HAP-1 (cell line): ENCODE results near the gene LIFR.
A peak's percentile ranks its signal among the peaks of the same experiment; 100 is the strongest.

ENCODE experiments used
- DNase-seq, 2 experiments: peaks; one replicate each; pipeline ENCODE4 v3.0.0-alpha.2; 2016 to 2020; ENCODE audit warnings: low spot score in 2 of 2
- H3K27me3 ChIP-seq: fragments of 250-450 bp; sonication (Bioruptor Pico); 2 replicates; pipeline ENCODE4 v1.5.1; 2020; ENCODE audit warnings: low read depth, mild to moderate bottlenecking, moderate library complexity
- H3K36me3 ChIP-seq: fragments of 250-450 bp; sonication (Bioruptor Pico); replicated peaks from 2 replicates; pipeline ENCODE4 v1.5.1; 2020; ENCODE audit warnings: mild to moderate bottlenecking
- H3K4me1 ChIP-seq: fragments of 250-450 bp; sonication (Bioruptor Pico); 2 replicates; pipeline ENCODE4 v1.5.1; 2020; ENCODE audit warnings: mild to moderate bottlenecking
- H3K4me3 ChIP-seq: fragments of 250-450 bp; sonication (Bioruptor Pico); 2 replicates; pipeline ENCODE4 v1.5.1; 2020; ENCODE audit warnings: mild to moderate bottlenecking, moderate library complexity
- H3K9me3 ChIP-seq: fragments of 250-450 bp; sonication (Bioruptor Pico); 2 replicates; pipeline ENCODE4 v1.5.1; 2020; ENCODE audit warnings: mild to moderate bottlenecking, moderate library complexity
- in situ Hi-C: fragments of 300-500 bp; cut with MboI; formaldehyde crosslinking; loops from 3 replicates; pipeline ENCODE4 v1.14.3; 2020; ENCODE audit warnings: low sequenced_read_pairs, inconsistent platforms, mixed read lengths

Gene LIFR

GRCh38 chr5:38551030-38552017, 5.1 kb downstream of the LIFR start:
- Histone ChIP-seq H3K36me3 (no peaks in the 10 kb centered on the region), H3K4me1 (peaks cover 9% of the 10 kb centered on the region), H3K27me3 (no peaks in the 10 kb centered on the region), H3K9me3 (no peaks in the 10 kb centered on the region), H3K4me3 (no peak overlapping the region)
- in situ Hi-C loops, result no loop called here
- DNase-seq, result peak; percentile 32 to 54

GRCh38 chr5:38548064-38548759, 8.2 kb downstream of the LIFR start:
- DNase-seq, result no peak
- H3K4me3 ChIP-seq, result no peak overlapping the region
- no peaks in the 10 kb centered on the region for H3K27me3 ChIP-seq
- in situ Hi-C loops, result no loop called here
- H3K4me1 ChIP-seq, result no peaks in the 10 kb centered on the region
- H3K9me3 ChIP-seq, result no peaks in the 10 kb centered on the region
- no peaks in the 10 kb centered on the region for H3K36me3 ChIP-seq

GRCh38 chr5:38547257-38547656, 9.2 kb downstream of the LIFR start:
- Histone ChIP-seq H3K9me3 (no peaks in the 10 kb centered on the region), H3K4me3 (no peak overlapping the region), H3K27me3 (no peaks in the 10 kb centered on the region), H3K36me3 (no peaks in the 10 kb centered on the region), H3K4me1 (no peaks in the 10 kb centered on the region)
- in situ Hi-C loops, result no loop called here
- no peak for DNase-seq

- Histone ChIP-seq H3K27me3 (no peaks in the 10 kb centered on the region), H3K4me3 (no peak overlapping the region), H3K36me3 (no peaks in the 10 kb centered on the region), H3K9me3 (no peaks in the 10 kb centered on the region), H3K4me1 (no peaks in the 10 kb centered on the region)
- in situ Hi-C loops, result no loop called here
- DNase-seq, result no peak
Measured at GRCh38 chr5:38546691-38547146, 9.7 kb downstream of the LIFR start.

GRCh38 chr5:38543886-38544285, 12.6 kb downstream of the LIFR start:
- H3K27me3 ChIP-seq, result no peaks in the 10 kb centered on the region
- in situ Hi-C loops, result no loop called here

GRCh38 chr5:38543074-38543473, 13.4 kb downstream of the LIFR start:
- H3K4me1 ChIP-seq, result no peaks in the 10 kb centered on the region; the same call in 1 of the 2 replicates
- in situ Hi-C loops, result no loop called here

More at GRCh38 chr5:38543886-38544285, 12.6 kb downstream of the LIFR start:
- Histone ChIP-seq H3K36me3 (no peaks in the 10 kb centered on the region), H3K4me3 (no peak overlapping the region), H3K9me3 (no peaks in the 10 kb centered on the region), H3K4me1 (no peaks in the 10 kb centered on the region; the same call in 1 of the 2 replicates)
- no peak for DNase-seq

GRCh38 chr5:38541174-38541725, 15.2 kb downstream of the LIFR start:
- no peaks in the 10 kb centered on the region for H3K27me3 ChIP-seq
- in situ Hi-C loops, result no loop called here
- H3K4me1 ChIP-seq, result no peaks in the 10 kb centered on the region; the same call in 1 of the 2 replicates
- no peak for DNase-seq
- no peaks in the 10 kb centered on the region for H3K9me3 ChIP-seq
- H3K36me3 ChIP-seq, result no peaks in the 10 kb centered on the region
- no peak overlapping the region for H3K4me3 ChIP-seq

More at GRCh38 chr5:38543074-38543473, 13.4 kb downstream of the LIFR start:
- no peak for DNase-seq
- H3K4me3 ChIP-seq, result no peak overlapping the region
- no peaks in the 10 kb centered on the region for H3K27me3 ChIP-seq
- H3K9me3 ChIP-seq, result no peaks in the 10 kb centered on the region
- no peaks in the 10 kb centered on the region for H3K36me3 ChIP-seq

GRCh38 chr5:38540314-38540713, 16.1 kb downstream of the LIFR start:
- Histone ChIP-seq H3K27me3 (no peaks in the 10 kb centered on the region), H3K9me3 (no peaks in the 10 kb centered on the region), H3K36me3 (no peaks in the 10 kb centered on the region), H3K4me3 (no peak overlapping the region), H3K4me1 (no peaks in the 10 kb centered on the region; the same call in 1 of the 2 replicates)
- no peak for DNase-seq
- in situ Hi-C loops, result no loop called here

GRCh38 chr5:38538161-38538560, 18.3 kb downstream of the LIFR start:
- in situ Hi-C loops, result no loop called here
- H3K4me1 ChIP-seq, result no peaks in the 10 kb centered on the region; the same call in 1 of the 2 replicates
- no peaks in the 10 kb centered on the region for H3K36me3 ChIP-seq
- no peak for DNase-seq
- H3K27me3 ChIP-seq, result no peaks in the 10 kb centered on the region
- H3K9me3 ChIP-seq, result no peaks in the 10 kb centered on the region
- no peak overlapping the region for H3K4me3 ChIP-seq

GRCh38 chr5:38537505-38537904, 18.9 kb downstream of the LIFR start:
- H3K4me3 ChIP-seq, result no peak overlapping the region
- no peaks in the 10 kb centered on the region for H3K27me3 ChIP-seq
- DNase-seq, result no peak
- no peaks in the 10 kb centered on the region for H3K36me3 ChIP-seq
- H3K4me1 ChIP-seq, result no peaks in the 10 kb centered on the region; the same call in 1 of the 2 replicates
- in situ Hi-C loops, result no loop called here
- no peaks in the 10 kb centered on the region for H3K9me3 ChIP-seq

GRCh38 chr5:38536968-38537367, 19.5 kb downstream of the LIFR start:
- no peaks in the 10 kb centered on the region for H3K9me3 ChIP-seq
- in situ Hi-C loops, result no loop called here
- no peaks in the 10 kb centered on the region; the same call in 1 of the 2 replicates for H3K4me1 ChIP-seq
- H3K36me3 ChIP-seq, result no peaks in the 10 kb centered on the region
- no peak for DNase-seq
- no peak overlapping the region for H3K4me3 ChIP-seq
- H3K27me3 ChIP-seq, result no peaks in the 10 kb centered on the region

- in situ Hi-C loops, result no loop called here
- Histone ChIP-seq H3K36me3 (no peaks in the 10 kb centered on the region), H3K4me1 (no peaks in the 10 kb centered on the region; the same call in 1 of the 2 replicates), H3K27me3 (no peaks in the 10 kb centered on the region), H3K9me3 (no peaks in the 10 kb centered on the region), H3K4me3 (no peak overlapping the region)
- no peak for DNase-seq
Measured at GRCh38 chr5:38535845-38536244, 20.6 kb downstream of the LIFR start.

- no peak for DNase-seq
- in situ Hi-C loops, result no loop called here
- no peaks in the 10 kb centered on the region; the same call in 1 of the 2 replicates for H3K4me1 ChIP-seq
- no peaks in the 10 kb centered on the region for H3K27me3 ChIP-seq
- H3K4me3 ChIP-seq, result no peak overlapping the region
- no peaks in the 10 kb centered on the region for H3K36me3 ChIP-seq
- H3K9me3 ChIP-seq, result no peaks in the 10 kb centered on the region
Measured at GRCh38 chr5:38535248-38535750, 21.1 kb downstream of the LIFR start.
